Measurements from ENCODE around the gene OIT3. TPM values are rescaled to one million over a fixed set of nuclear protein-coding genes. Genes with fewer than 3 reads are reported as not detected.
"Not testable (repeated sequence)": the region's sequence is repeated elsewhere in the genome, so short reads cannot be mapped to it uniquely, and the experiment has no call there.

OIT3 gene
- polyA plus RNA-seq, 2 of the 4 experiments (the other 2 are of a cell fraction) = 0.06 to 0.08 TPM

GRCh38 chr10:72899545-72899944 lies 6.0 kb downstream of the OIT3 start:
- DNase-seq (ENCODE audit: low read depth in 1 of 2, low spot score in 1 of 2) (no peak), ATAC-seq (no peak), FAIRE-seq (no peak)
- H3K4me3 ChIP-seq = no peak overlapping the region
- ChIA-PET POLR2A (no interaction called here), CTCF (interaction anchor here (1.0 to 1.3 kb wide), 2 partner anchors 16 to 133 kb away, joined by 3 read pairs; no protein-coding TSS in a partner anchor)
- H3K9me3 ChIP-seq = no peaks in the 10 kb centered on the region
- no peak overlapping the region for H3K27ac ChIP-seq
- no peaks in the 10 kb centered on the region for H3K4me1 ChIP-seq
- no peak overlapping the region for H3K4me2 ChIP-seq
- TF ChIP-seq NFE2L2 (conservative IDR thresholded peaks at IDR 0.05; ENCODE audit: low read length) = no peak
- no peak for TF ChIP-seq ELK1 (IDR thresholded peaks at IDR 0.05; ENCODE audit: low read depth, low read length)
- TF ChIP-seq POLR2AphosphoS2 (conservative IDR thresholded peaks at IDR 0.05; ENCODE audit: low read length) = no peak
- TF ChIP-seq RCOR1 (IDR thresholded peaks at IDR 0.05; ENCODE audit: low read depth, low read length) = no peak
- no peak for TF ChIP-seq REST (IDR thresholded peaks at IDR 0.05)
- TF ChIP-seq HOXA7 (CRISPR knock-in tag; IDR thresholded peaks at IDR 0.05) = no peak
- TF ChIP-seq CBX2 (IDR thresholded peaks at IDR 0.05; ENCODE audit: borderline replicate concordance, low read depth) = no peak
- TF ChIP-seq HOXB5 (CRISPR knock-in tag; IDR thresholded peaks at IDR 0.05) = no peak
- no peak for TF ChIP-seq E2F6 (IDR thresholded peaks at IDR 0.05; ENCODE audit: borderline replicate concordance, low read depth)
- no peak for TF ChIP-seq RAD21 (conservative IDR thresholded peaks at IDR 0.05 in 1 of 2, IDR thresholded peaks at IDR 0.05 in 1 of 2)
- no peak for TF ChIP-seq CBX8 (IDR thresholded peaks at IDR 0.05)
- TF ChIP-seq TFCP2L1 (CRISPR knock-in tag; IDR thresholded peaks at IDR 0.05) = no peak
- TF ChIP-seq ZC3H11A (IDR thresholded peaks at IDR 0.05) = no peak
- TF ChIP-seq, protein P1, sequence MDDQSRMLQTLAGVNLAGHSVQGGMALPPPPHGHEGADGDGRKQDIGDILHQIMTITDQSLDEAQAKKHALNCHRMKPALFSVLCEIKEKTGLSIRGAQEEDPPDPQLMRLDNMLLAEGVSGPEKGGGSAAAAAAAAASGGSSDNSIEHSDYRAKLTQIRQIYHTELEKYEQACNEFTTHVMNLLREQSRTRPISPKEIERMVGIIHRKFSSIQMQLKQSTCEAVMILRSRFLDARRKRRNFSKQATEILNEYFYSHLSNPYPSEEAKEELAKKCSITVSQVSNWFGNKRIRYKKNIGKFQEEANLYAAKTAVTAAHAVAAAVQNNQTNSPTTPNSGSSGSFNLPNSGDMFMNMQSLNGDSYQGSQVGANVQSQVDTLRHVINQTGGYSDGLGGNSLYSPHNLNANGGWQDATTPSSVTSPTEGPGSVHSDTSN (IDR thresholded peaks at IDR 0.05) = no peak
- no peak for TF ChIP-seq SREBF2 (IDR thresholded peaks at IDR 0.05)
- TF ChIP-seq CHD4 (IDR thresholded peaks at IDR 0.05; ENCODE audit: borderline replicate concordance) = no peak
- TF ChIP-seq EP300 (IDR thresholded peaks at IDR 0.05) = no peak
- TF ChIP-seq GATA3 (IDR thresholded peaks at IDR 0.05; ENCODE audit: borderline replicate concordance) = no peak
- no peak for TF ChIP-seq CEBPB (IDR thresholded peaks at IDR 0.05)
- 75% methylated on average over 1 of the region's 1 CpG for WGBS (ENCODE audit: missing lambda C conversion rate)

DNA sequence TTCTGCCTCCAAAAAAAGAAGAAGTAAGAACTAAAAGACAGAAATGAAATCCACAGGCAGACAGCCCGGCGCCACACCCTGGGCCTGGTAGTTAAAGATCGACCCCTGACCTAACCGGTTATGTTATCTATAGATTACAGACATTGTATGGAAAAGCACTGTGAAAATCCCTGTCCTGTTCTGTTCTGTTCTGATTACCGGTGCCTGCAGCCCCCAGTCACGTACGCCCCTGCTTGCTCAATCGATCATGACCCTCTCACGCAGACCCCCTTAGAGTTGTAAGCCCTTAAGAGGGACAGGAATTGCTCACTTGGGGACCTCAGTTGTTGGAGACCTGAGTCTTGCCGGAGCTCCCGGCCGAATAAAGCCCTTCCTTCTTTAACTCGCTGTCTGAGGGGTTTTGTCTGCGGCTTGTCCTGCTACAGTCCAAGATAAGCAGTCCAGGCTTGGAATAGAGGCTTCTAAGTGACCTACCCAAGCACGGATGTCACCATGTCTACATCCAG lies 10.5 kb downstream of the OIT3 start:
- DNase-seq (ENCODE audit: low read depth in 1 of 2, low spot score in 1 of 2); H3K4me1 ChIP-seq; H3K9me3 ChIP-seq; H3K4me2 ChIP-seq; CTCF ChIA-PET; H3K4me3 ChIP-seq; H3K27ac ChIP-seq; FAIRE-seq; POLR2A ChIA-PET; ATAC-seq: not testable (repeated sequence)
- 87% methylated on average over 15 of the region's 15 CpGs for WGBS (ENCODE audit: missing lambda C conversion rate)

Data from A549 (cell line).